A549 treated with RU486 at 1 μM for 4 hours (cell line): ENCODE measurements around the gene KRT9. TPM values are rescaled to one million over a fixed set of nuclear protein-coding genes. Genes with fewer than 3 reads are reported as not detected.

ENCODE experiments used
- total RNA-seq: library from RNA; stranded (reverse); fragments of 200-300 nt; extraction: Qiagen RNA extraction; gene quantifications from 5 replicates; pipeline ENCODE4 v1.2.3, GENCODE V29; 2022; ENCODE audit warnings: low read depth

KRT9 gene, protein sequence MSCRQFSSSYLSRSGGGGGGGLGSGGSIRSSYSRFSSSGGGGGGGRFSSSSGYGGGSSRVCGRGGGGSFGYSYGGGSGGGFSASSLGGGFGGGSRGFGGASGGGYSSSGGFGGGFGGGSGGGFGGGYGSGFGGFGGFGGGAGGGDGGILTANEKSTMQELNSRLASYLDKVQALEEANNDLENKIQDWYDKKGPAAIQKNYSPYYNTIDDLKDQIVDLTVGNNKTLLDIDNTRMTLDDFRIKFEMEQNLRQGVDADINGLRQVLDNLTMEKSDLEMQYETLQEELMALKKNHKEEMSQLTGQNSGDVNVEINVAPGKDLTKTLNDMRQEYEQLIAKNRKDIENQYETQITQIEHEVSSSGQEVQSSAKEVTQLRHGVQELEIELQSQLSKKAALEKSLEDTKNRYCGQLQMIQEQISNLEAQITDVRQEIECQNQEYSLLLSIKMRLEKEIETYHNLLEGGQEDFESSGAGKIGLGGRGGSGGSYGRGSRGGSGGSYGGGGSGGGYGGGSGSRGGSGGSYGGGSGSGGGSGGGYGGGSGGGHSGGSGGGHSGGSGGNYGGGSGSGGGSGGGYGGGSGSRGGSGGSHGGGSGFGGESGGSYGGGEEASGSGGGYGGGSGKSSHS
- total RNA-seq = not detected in 5 replicates

DNA sequence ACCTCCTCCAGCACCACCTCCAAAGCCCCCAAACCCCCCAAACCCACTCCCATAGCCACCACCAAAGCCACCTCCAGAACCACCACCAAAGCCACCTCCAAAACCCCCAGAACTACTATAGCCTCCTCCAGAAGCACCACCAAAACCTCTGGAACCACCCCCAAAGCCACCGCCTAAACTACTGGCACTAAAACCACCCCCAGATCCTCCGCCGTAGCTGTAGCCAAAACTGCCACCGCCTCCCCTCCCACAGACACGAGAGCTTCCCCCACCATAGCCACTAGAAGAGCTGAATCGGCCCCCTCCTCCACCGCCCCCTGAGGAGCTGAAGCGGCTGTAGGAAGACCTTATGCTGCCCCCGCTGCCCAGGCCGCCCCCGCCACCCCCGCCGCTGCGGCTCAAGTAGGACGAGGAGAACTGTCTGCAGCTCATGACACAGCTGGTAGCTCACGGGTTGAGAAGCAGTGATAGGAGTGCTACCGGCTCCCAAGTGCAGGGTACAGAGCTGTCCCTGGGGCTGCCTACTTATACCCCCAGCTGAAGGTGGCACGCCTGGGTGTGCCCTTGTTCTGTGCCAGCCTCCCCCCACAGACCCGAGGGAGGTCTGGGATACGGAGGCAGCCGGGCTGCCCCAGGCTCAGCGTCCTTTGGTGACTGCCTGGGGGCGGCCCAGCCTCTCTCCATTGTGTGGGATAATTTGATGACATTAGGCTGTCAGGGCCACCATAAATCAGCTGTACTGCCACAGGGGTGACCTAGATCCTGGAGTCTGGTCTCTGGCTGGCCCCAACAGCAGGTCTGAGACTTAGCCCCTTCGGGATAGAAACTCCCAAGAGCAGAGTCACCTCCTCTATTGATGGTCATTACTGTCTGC is at the start of gene KRT9:
TSS of gene KRT9 (minus strand) at position 499 of the 874 bp plus-strand sequence. CDS start at position 432, 67 bp downstream.

DNA sequence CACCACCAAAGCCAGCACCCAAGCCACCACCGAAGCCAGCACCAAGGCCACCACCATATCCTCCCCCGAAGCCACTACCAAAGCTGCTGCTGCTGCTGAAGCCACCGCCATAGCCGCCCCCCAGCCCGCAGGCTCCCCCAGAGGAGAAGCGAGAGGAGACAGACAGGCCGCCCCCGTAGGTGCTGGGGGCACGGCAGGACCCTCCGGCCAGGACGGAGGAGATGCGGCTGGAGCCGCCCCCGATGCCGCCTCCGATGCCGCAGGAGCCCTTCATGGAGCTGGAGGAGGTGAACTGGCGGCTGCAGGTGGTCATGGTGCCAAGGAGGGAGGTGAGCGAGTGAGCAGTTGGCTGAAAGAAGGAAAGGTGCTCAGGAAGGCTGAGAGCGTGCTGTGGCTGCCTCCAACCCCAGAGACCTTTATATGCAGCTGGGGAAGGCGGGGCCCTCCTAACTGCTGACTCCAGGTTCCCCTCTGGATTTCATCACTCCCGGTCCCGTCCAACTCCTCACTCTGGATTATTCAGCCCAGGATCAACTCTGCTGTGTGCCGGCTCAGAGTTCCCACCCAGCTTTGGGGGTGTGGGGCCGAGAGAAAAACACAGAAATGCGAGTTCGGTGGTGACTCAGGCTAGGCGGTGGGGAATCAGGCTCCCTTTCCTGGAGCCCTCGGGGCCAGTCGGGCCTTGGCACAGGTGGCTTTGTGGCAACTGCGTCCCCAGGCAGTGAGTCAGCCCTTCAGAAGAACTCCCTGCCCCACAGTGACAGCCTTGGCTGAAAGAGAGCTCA is 40.7 kb upstream of the KRT9 start, which contains the start of gene KRT16:
TSS of gene KRT16 (minus strand) at position 392 of the 785 bp plus-strand sequence. CDS start at position 313, 79 bp downstream.

GRCh38 chr17:41586863-41587495 is 15.1 kb upstream of the KRT9 start, which contains the start of gene KRT14:
Gene KRT14, minus strand, starts transcription at chr17:41586895. Its CDS starts 61 bp downstream, at chr17:41586834.

GRCh38 chr17:41518789-41519449 is 52.9 kb downstream of the KRT9 start, which contains the start of gene KRT15:
Gene KRT15, minus strand, starts transcription at chr17:41518890. Its CDS starts 63 bp downstream, at chr17:41518827.

Other genes with a start within 250 kb of the KRT9 start
- gene KRT33A, start 221.2 kb downstream of the KRT9 start, total RNA-seq = not detected in 5 replicates
- 0.06 to 0.16 TPM (median 0.15 TPM) in 3 of 5 replicates, not detected in the others for gene KRT33B, start 202.2 kb downstream of the KRT9 start, total RNA-seq
- gene KRT34, start 189.8 kb downstream of the KRT9 start, total RNA-seq = 0.25 to 0.43 TPM (median 0.30 TPM) in 5 replicates
- gene KRT31, start 174.5 kb downstream of the KRT9 start, total RNA-seq = not detected in 5 replicates
- gene KRT37, start 147.5 kb downstream of the KRT9 start, total RNA-seq = not detected in 5 replicates
- not detected in 5 replicates for gene KRT38, start 131.1 kb downstream of the KRT9 start, total RNA-seq
- gene KRT32, start 104.7 kb downstream of the KRT9 start, total RNA-seq = not detected in 5 replicates
- not detected in 5 replicates for gene KRT35, start 90.9 kb downstream of the KRT9 start, total RNA-seq
- gene KRT36, start 82.1 kb downstream of the KRT9 start, total RNA-seq = not detected in 5 replicates
- 0.18 to 0.48 TPM (median 0.23 TPM) in 5 replicates for gene KRT13, start 66.4 kb downstream of the KRT9 start, total RNA-seq
- 3.3 to 5.3 TPM (median 4.1 TPM) in 5 replicates for gene KRT15, start 53.2 kb downstream of the KRT9 start, total RNA-seq
- 41.7 to 61.8 TPM (median 53.4 TPM) in 5 replicates for gene KRT19, start 43.8 kb downstream of the KRT9 start, total RNA-seq
- gene KRT14, start 14.8 kb upstream of the KRT9 start, total RNA-seq = 0.09 TPM in 1 of 5 replicates, not detected in the others
- 0.27 to 1.1 TPM (median 0.66 TPM) in 5 replicates for gene KRT16, start 40.7 kb upstream of the KRT9 start, total RNA-seq
- 0.54 to 0.96 TPM (median 0.90 TPM) in 5 replicates for gene KRT17, start 52.5 kb upstream of the KRT9 start, total RNA-seq
- gene EIF1, start 116.8 kb upstream of the KRT9 start, total RNA-seq = 1,281 to 1,716 TPM (median 1,378 TPM) in 5 replicates
- gene GAST, start 140.3 kb upstream of the KRT9 start, total RNA-seq = 0.57 TPM in 1 of 5 replicates, not detected in the others
- 0.69 to 2.9 TPM (median 1.5 TPM) in 5 replicates for gene HAP1, start 162.6 kb upstream of the KRT9 start, total RNA-seq
- gene JUP, start 214.7 kb upstream of the KRT9 start, total RNA-seq = 81.9 to 128 TPM (median 113 TPM) in 5 replicates
- 30.4 to 39.9 TPM (median 34.4 TPM) in 5 replicates for gene P3H4, start 239.9 kb upstream of the KRT9 start, total RNA-seq
- gene FKBP10, start 240.9 kb upstream of the KRT9 start, total RNA-seq = 85.9 to 115 TPM (median 109 TPM) in 5 replicates